Small intestine (tissue), 7 donors: ENCODE measurements around the gene PDLIM7. TPM values are rescaled to one million over a fixed set of nuclear protein-coding genes. Genes with fewer than 3 reads are reported as not detected.
A peak's percentile ranks its signal among the peaks of the same experiment; 100 is the strongest.

Experiments
- DNase-seq, 2 donors: peaks; one replicate each; pipeline versions ENCODE4 v3.0.0 to v3.0.0-alpha.2; 2013
- FAIRE-seq: peaks from 2 replicates; lab custom pipeline; 2012; peaks lifted over from hg19 to GRCh38; lab: Jason Lieb, UNC
- H3K27ac ChIP-seq, 3 donors: one replicate each; pipeline ENCODE4 v1.5.1; 2013; ENCODE audit warnings: low read length in 2 of 3, mild to moderate bottlenecking in 2 of 3, control low read depth in 1 of 3, inconsistent platforms in 1 of 3, low read depth in 1 of 3, moderate library complexity in 1 of 3
- H3K27me3 ChIP-seq, 3 donors: one replicate each; pipeline ENCODE4 v1.6.1; 2013; ENCODE audit warnings: low read length in 3 of 3, inconsistent platforms in 1 of 3; ENCODE audit not compliant: control insufficient read depth in 3 of 3, insufficient read depth in 3 of 3
- H3K36me3 ChIP-seq, 3 donors: one replicate each; pipeline ENCODE4 v1.6.1; 2013; ENCODE audit warnings: low read length in 3 of 3, inconsistent platforms in 1 of 3, low read depth in 1 of 3, mild to moderate bottlenecking in 1 of 3, moderate library complexity in 1 of 3; ENCODE audit not compliant: control insufficient read depth in 3 of 3, insufficient read depth in 2 of 3
- H3K4me1 ChIP-seq, 3 donors: one replicate each; pipeline ENCODE4 v1.6.1; 2013; ENCODE audit warnings: low read length in 2 of 3, inconsistent platforms in 1 of 3, low read depth in 1 of 3, mild to moderate bottlenecking in 1 of 3, moderate library complexity in 1 of 3; ENCODE audit not compliant: control insufficient read depth in 3 of 3, insufficient read depth in 2 of 3
- H3K4me3 ChIP-seq, 3 donors: one replicate each; pipeline ENCODE4 v1.5.1; 2013; ENCODE audit warnings: low read length in 3 of 3, control low read depth in 1 of 3, inconsistent platforms in 1 of 3, low read depth in 1 of 3, mild to moderate bottlenecking in 1 of 3, moderate library complexity in 1 of 3
- H3K9me3 ChIP-seq, 2 donors: one replicate each; pipeline ENCODE4 v1.6.1; 2013; ENCODE audit warnings: low read depth in 1 of 2, low read length in 1 of 2; ENCODE audit not compliant: control insufficient read depth in 2 of 2, insufficient read depth in 1 of 2
- WGBS, 3 donors: extraction: QIAGEN DNeasy Blood & Tissue Kit; methylation state at CpG; one replicate each; pipeline ENCODE4 v1.1.7; 2013; 5-methylcytosine and 5-hydroxymethylcytosine counted together
- polyA plus RNA-seq, 4 donors: library from polyadenylated mRNA; stranded (reverse) in 3 of 4; unstranded in 1 of 4; fragments of 200-250 nt in 3 of 4; fragments of 120-200 nt in 1 of 4; gene quantifications; one replicate each; pipeline versions ENCODE4 v1.2.1 to v1.2.3, GENCODE V29; 2013
- donor health status: healthy with polysubstance abuse.
- donor health status: control.
- donor health status: control.
- donor health status: Bipolar disorder and iron deficiency.
- donor health status: healthy.

PDLIM7 gene
- polyA plus RNA-seq, 4 donors: 3.8 to 44.4 (median 18.3) TPM

- DNase-seq (no peak), FAIRE-seq (no peak)
- Histone ChIP-seq H3K36me3 (peaks cover 0 to 8% (median 0%) of the 10 kb centered on the region in 3 donors), H3K4me3 (no peak overlapping the region), H3K27me3 (peaks cover 0 to 20% (median 0%) of the 10 kb centered on the region in 3 donors), H3K4me1 (peaks cover 0 to 16% (median 0%) of the 10 kb centered on the region in 3 donors), H3K27ac (no peak overlapping the region), H3K9me3 (no peaks in the 10 kb centered on the region)
- 54 to 62% (median 58%) methylated on average over 9 of the region's 9 CpGs for WGBS, 3 donors
Observed at GRCh38 chr5:177501874-177502678, 4.7 kb upstream of the PDLIM7 start.

- H3K9me3 ChIP-seq: no peaks in the 10 kb centered on the region
- H3K4me1 ChIP-seq: peaks cover 0 to 20% (median 0%) of the 10 kb centered on the region in 3 donors
- peaks cover 0 to 20% (median 0%) of the 10 kb centered on the region in 3 donors for H3K27me3 ChIP-seq
- no peak overlapping the region for H3K4me3 ChIP-seq
- H3K27ac ChIP-seq: peak overlapping the region in 2 of 3 donors; percentile 5 to 13
- H3K36me3 ChIP-seq: peaks cover 0 to 9% (median 0%) of the 10 kb centered on the region in 3 donors
- DNase-seq (peak; percentile 81 to 89), FAIRE-seq (no peak)
- 17 to 22% (median 18%) methylated on average over 10 of the region's 10 CpGs for WGBS, 3 donors
Observed at GRCh38 chr5:177500685-177501522, 3.5 kb upstream of the PDLIM7 start.

DNA sequence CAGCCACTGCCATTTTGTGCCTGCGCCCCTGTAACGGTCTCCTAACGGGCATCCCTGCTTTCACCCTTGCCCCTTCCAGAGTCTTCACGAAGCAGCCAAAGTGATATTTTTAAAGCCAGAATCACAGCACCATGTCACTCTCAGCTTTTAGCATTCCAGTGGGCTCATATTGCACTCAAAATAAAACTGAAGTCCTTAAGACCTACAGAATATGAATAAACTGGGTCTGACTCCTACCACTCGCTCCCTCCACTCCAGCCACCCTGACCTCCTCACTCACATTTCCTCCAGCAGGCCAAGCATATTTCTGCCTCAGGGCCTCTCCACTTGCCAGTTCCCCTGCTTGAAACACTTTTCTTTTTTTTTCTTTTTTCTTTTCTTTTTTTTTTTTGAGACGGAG, 2.4 kb upstream of the PDLIM7 start:
- DNase-seq (no peak), FAIRE-seq (no peak)
- H3K4me3 ChIP-seq: no peak overlapping the region
- peaks cover 0 to 19% (median 0%) of the 10 kb centered on the region in 3 donors for H3K36me3 ChIP-seq
- no peaks in the 10 kb centered on the region for H3K9me3 ChIP-seq
- peaks cover 0 to 20% (median 0%) of the 10 kb centered on the region in 3 donors for H3K27me3 ChIP-seq
- H3K27ac ChIP-seq: no peak overlapping the region
- H3K4me1 ChIP-seq: peaks cover 0 to 20% (median 0%) of the 10 kb centered on the region in 3 donors
- 78 to 86% (median 82%) methylated on average over 6 of the region's 6 CpGs for WGBS, 3 donors

- H3K27ac ChIP-seq: peak overlapping the region in 2 of 3 donors; percentile 37 to 72
- peak overlapping the region in 2 of 3 donors; percentile 54 to 59 for H3K4me3 ChIP-seq
- DNase-seq (no peak), FAIRE-seq (no peak)
- 11 to 14% (median 11%) methylated on average over 39 to 48 of the region's 48 CpGs for WGBS, 3 donors
- peaks cover 0 to 23% (median 0%) of the 10 kb centered on the region in 3 donors for H3K36me3 ChIP-seq
- H3K4me1 ChIP-seq: peaks cover 0 to 20% (median 3%) of the 10 kb centered on the region in 3 donors
- H3K27me3 ChIP-seq: peaks cover 0 to 20% (median 0%) of the 10 kb centered on the region in 3 donors
- H3K9me3 ChIP-seq: no peaks in the 10 kb centered on the region
Observed at GRCh38 chr5:177498013-177498787, 796 bp upstream of the PDLIM7 start.

DNA sequence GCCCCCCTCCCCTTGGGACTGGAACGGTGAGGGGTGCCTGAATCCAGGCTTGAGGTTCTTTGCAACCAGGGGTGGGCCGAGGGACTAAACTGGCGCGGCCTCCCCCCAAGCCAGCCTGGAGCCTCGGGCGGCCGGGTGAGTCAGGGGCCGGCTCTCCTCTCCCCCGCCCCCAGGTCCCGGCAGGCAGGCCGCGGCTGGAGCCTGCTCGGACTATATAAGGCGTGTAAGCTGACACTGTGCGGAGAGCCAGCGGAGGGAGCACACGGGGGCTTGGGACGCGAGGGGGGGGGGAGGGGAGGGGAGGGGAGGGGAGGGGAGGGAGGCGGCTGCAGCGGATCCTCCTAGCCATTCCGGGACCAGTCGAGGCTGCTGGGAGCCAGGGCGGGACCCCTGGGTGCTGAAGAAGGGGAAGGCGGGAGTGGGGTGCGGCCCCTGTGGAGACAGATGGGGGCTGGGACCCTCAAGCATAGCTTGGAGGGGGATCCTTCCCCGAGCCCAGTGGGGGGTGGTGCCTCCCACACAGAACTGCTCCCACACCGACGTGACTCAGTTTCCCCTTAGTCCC, 595 bp downstream of the PDLIM7 start:
- H3K27me3 ChIP-seq: peaks cover 0 to 20% (median 0%) of the 10 kb centered on the region in 3 donors
- peak overlapping the region; percentile 52 to 60 (median 54) for H3K4me3 ChIP-seq
- H3K9me3 ChIP-seq: no peaks in the 10 kb centered on the region
- peaks cover 0 to 20% (median 3%) of the 10 kb centered on the region in 3 donors for H3K4me1 ChIP-seq
- H3K36me3 ChIP-seq: peaks cover 0 to 35% (median 0%) of the 10 kb centered on the region in 3 donors
- 0 to 4% (median 4%) methylated on average over 15 to 27 of the region's 29 CpGs for WGBS, 3 donors
- H3K27ac ChIP-seq: peak overlapping the region; percentile 9 to 83 (median 82)
- FAIRE-seq (no peak), DNase-seq (peak in 1 of 2 donors; percentile 51)

DNA sequence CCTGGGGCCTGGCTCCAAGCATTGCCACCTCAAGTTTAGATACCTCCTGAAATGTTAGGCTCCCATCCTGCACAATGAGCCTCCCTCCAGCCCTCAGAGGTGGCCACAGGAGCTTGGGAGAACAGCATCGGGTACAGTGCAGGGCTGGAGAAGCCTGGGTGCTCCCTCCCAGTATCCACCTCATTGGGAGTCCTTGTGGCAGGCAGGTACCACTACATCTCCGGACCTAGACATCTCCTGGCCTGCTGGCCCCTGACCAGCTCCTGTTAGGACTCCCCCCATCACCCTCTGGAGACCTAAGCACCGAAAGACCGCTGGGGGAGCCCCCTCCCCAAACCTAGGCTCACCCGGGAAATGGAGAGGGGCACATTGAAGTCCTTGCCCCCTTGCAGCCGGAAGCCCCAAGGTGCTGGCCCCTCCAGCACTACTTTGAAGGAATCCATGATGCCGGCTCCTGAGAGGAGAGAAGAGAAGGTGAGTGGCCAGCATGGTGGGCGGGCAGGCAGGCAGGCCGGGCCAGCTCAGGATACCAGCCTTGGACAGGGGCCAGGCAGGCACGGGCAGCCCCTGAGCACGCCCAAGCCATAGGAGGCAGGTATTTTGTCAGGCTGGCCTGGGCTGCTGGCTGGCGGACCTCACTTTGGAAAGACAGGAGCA, 1.2 kb downstream of the PDLIM7 start:
- WGBS, 3 donors: 37 to 40% (median 38%) methylated on average over 11 to 12 of the region's 12 CpGs
- Histone ChIP-seq H3K27ac (peak overlapping the region in 2 of 3 donors; percentile 76 to 83), H3K27me3 (peaks cover 0 to 20% (median 0%) of the 10 kb centered on the region in 3 donors), H3K4me1 (peaks cover 0 to 20% (median 3%) of the 10 kb centered on the region in 3 donors), H3K36me3 (peaks cover 0 to 37% (median 0%) of the 10 kb centered on the region in 3 donors), H3K9me3 (no peaks in the 10 kb centered on the region), H3K4me3 (peak overlapping the region in 2 of 3 donors; percentile 54 to 60)
- FAIRE-seq (no peak), DNase-seq (peak in 1 of 2 donors; percentile 36)
